K562 (cell line): ENCODE measurements around the gene CRPPA. TPM values are rescaled to one million over a fixed set of nuclear protein-coding genes. Genes with fewer than 3 reads are reported as not detected.

Experiments
- ATAC-seq: fragments of 200-7000 bp; cut with Tn5 transposase; 3 replicates; pipeline ENCODE4 v1.9.1; 2020; ENCODE audit warnings: moderate library complexity
- BruUV-seq: library from RNA; stranded (reverse); fragments of 400-500 nt; replicated peaks from 2 replicates; lab custom pipeline; 2021; lab: Mats Ljungman, UMichigan
- CTCF ChIA-PET: fragments of 300-600 bp; formaldehyde crosslinking; extraction: SDS; loops from one replicate; lab custom pipeline; 2021; ENCODE audit warnings: low intra/inter-chr PET ratio; lab: Yijun Ruan, JAX
- POLR2A ChIA-PET: fragments of 300-600, 350-650 bp; sonication (Branson Sonifier 250); formaldehyde crosslinking; extraction: SDS; loops from one replicate; lab custom pipeline; 2021; ENCODE audit warnings: antibody characterized with exemption, inconsistent platforms; lab: Yijun Ruan, JAX
- DNase-seq, 4 experiments: peaks; one replicate each; pipeline versions ENCODE4 v3.0.0 to v3.0.0-alpha.2; 2011 to 2018; ENCODE audit warnings: low spot score in 3 of 4, mixed read lengths in 3 of 4; ENCODE audit errors: extremely low read depth in 1 of 4
- FAIRE-seq: peaks from 2 replicates; lab custom pipeline; 2011; peaks lifted over from hg19 to GRCh38; lab: Jason Lieb, UNC
- H2AFZ ChIP-seq: 2 replicates; pipeline ENCODE4 v1.6.0; 2011; ENCODE audit warnings: low read depth, low read length, control low read depth, inconsistent platforms
- H3K27ac ChIP-seq: fragments of 200-600 bp; 3 replicates; pipeline ENCODE4 v1.8.0; 2011; ENCODE audit warnings: low read depth, mild to moderate bottlenecking, control low read depth, inconsistent platforms, low read length, moderate library complexity, mixed read lengths; ENCODE audit errors: extremely low read depth
- H3K27me3 ChIP-seq, 2 experiments: fragments of 300-600 bp in 1 of 2; 2 replicates in 1 of 2; 3 replicates in 1 of 2; pipeline versions ENCODE4 v1.6.0 to v1.8.0; 2011; ENCODE audit warnings: inconsistent platforms in 2 of 2, low read length in 2 of 2, mild to moderate bottlenecking in 1 of 2, mixed read lengths in 1 of 2, moderate library complexity in 1 of 2; ENCODE audit not compliant: control insufficient read depth in 2 of 2, insufficient read depth in 2 of 2
- H3K36me3 ChIP-seq: fragments of 300-600 bp; 3 replicates; pipeline ENCODE4 v1.8.0; 2011; ENCODE audit warnings: mild to moderate bottlenecking, low read length, inconsistent platforms; ENCODE audit not compliant: control insufficient read depth, insufficient read depth
- H3K4me1 ChIP-seq, 2 experiments: fragments of 200-600 bp in 1 of 2; replicated peaks in 1 of 2; 2 replicates in 1 of 2; 3 replicates in 1 of 2; pipeline versions ENCODE4 v1.5.1 to v1.8.0; 2011; ENCODE audit warnings: inconsistent platforms in 2 of 2, low read length in 2 of 2, mild to moderate bottlenecking in 1 of 2, mixed read lengths in 1 of 2, moderate library complexity in 1 of 2; ENCODE audit not compliant: control insufficient read depth in 2 of 2, insufficient read depth in 2 of 2
- H3K4me2 ChIP-seq: 2 replicates; pipeline ENCODE4 v1.6.1; 2011; ENCODE audit warnings: low read length, control low read depth, inconsistent platforms, mixed read lengths; ENCODE audit not compliant: insufficient read depth
- H3K4me3 ChIP-seq: fragments of 200-600 bp; sonication (generic), shearing (Covaris generic); 2 replicates; pipeline ENCODE4 v1.5.1; 2016; ENCODE audit warnings: control low read depth, inconsistent platforms
- H3K79me2 ChIP-seq: fragments of 200-600 bp; 3 replicates; pipeline ENCODE4 v1.8.0; 2011; ENCODE audit warnings: low read length, inconsistent platforms; ENCODE audit not compliant: control insufficient read depth, insufficient read depth
- H3K9ac ChIP-seq, 2 experiments: 2 replicates each; pipeline versions ENCODE4 v1.6.0 to v1.6.1; 2011; ENCODE audit warnings: low read depth in 2 of 2, low read length in 2 of 2, control low read depth in 1 of 2, inconsistent platforms in 1 of 2, mild to moderate bottlenecking in 1 of 2, mixed read lengths in 1 of 2; ENCODE audit not compliant: insufficient read depth in 1 of 2
- H3K9me1 ChIP-seq: one replicate; pipeline ENCODE4 v1.6.0; 2011; ENCODE audit warnings: inconsistent platforms, mild to moderate bottlenecking, low read length, moderate library complexity; ENCODE audit not compliant: control insufficient read depth, insufficient read depth
- H3K9me3 ChIP-seq: replicated peaks from 2 replicates; pipeline ENCODE4 v1.5.1; 2011; ENCODE audit warnings: low read depth, low read length, inconsistent platforms; ENCODE audit not compliant: control insufficient read depth, insufficient read depth
- H4K20me1 ChIP-seq: replicated peaks from 2 replicates; pipeline ENCODE4 v1.6.1; 2011; ENCODE audit warnings: low read length, inconsistent platforms, mixed read lengths; ENCODE audit not compliant: control insufficient read depth, insufficient read depth
- CEBPB ChIP-seq: fragments of 450-650 bp; IDR thresholded peaks from 2 replicates; pipeline ENCODE4 v1.6.1; 2016; ENCODE audit warnings: missing genetic modification characterization, missing compliant biosample characterization
- CEBPG ChIP-seq, 3 experiments: fragments of 200-800 bp in 1 of 3; sonication (Bioruptor generic) in 1 of 3; sonication (generic) in 1 of 3; formaldehyde crosslinking in 1 of 3; IDR thresholded peaks in 2 of 3; conservative IDR thresholded peaks in 1 of 3; 2 replicates each; pipeline versions ENCODE4 v1.6.1 to v1.8.0; 2016 to 2022; ENCODE audit warnings: missing compliant biosample characterization in 2 of 3, missing genetic modification characterization in 2 of 3, mild to moderate bottlenecking in 1 of 3, missing genetic modification reagents in 1 of 3
- FOXA1 ChIP-seq: fragments of 450-650 bp; IDR thresholded peaks from 2 replicates; pipeline ENCODE4 v1.6.1; 2016; ENCODE audit warnings: mild to moderate bottlenecking, borderline replicate concordance
- SMARCE1 ChIP-seq: fragments of 450-650 bp; IDR thresholded peaks from 2 replicates; pipeline ENCODE4 v1.7.1; 2016; ENCODE audit warnings: mild to moderate bottlenecking
- WGBS: fragments of 100-300 bp; shearing (Covaris generic); methylation state at CpG from one replicate; pipeline ENCODE4 v1.1.6; 2016; ENCODE audit warnings: low coverage, mixed read lengths; ENCODE audit not compliant: insufficient coverage; ENCODE audit errors: missing lambda C conversion rate; 5-methylcytosine and 5-hydroxymethylcytosine counted together
- in situ Hi-C: fragments of 300-500 bp; cut with MboI; formaldehyde crosslinking; loops from 4 replicates; pipeline ENCODE4 v1.15.0; 2018; ENCODE audit warnings: inconsistent platforms, mixed read lengths
- intact Hi-C: fragments of 100-400 bp; cut with micrococcal nuclease; formaldehyde crosslinking; loops from 2 replicates; pipeline ENCODE4 v1.14.2; 2022
- polyA plus RNA-seq, 8 experiments: library from polyadenylated mRNA; depleted of rRNA in 4 of 8; stranded (reverse) in 5 of 8; unstranded in 3 of 8; fragments of >200 nt; fragmentation: Nextera tagmentation in 2 of 8; fragmentation: Illumina TruSeq in 1 of 8; extraction: Ambion mirVana in 2 of 8; extraction: Trizol in 1 of 8; gene quantifications; 2 replicates each; pipeline versions ENCODE4 v1.2.1 to v1.2.3, GENCODE V29; 2011 to 2014; ENCODE audit warnings: inconsistent platforms in 1 of 8, missing spikeins in 1 of 8
- total RNA-seq, 7 experiments: library from RNA; depleted of rRNA in 6 of 7; stranded (reverse); fragments of >200 nt in 6 of 7; fragmentation: Illumina TruSeq in 2 of 7; extraction: Trizol in 2 of 7; gene quantifications; 2 replicates each; pipeline versions ENCODE4 v1.2.1 to v1.2.3, GENCODE V29; 2011 to 2021; ENCODE audit warnings: low replicate concordance in 1 of 7
- TF ChIP-seq, protein P1 (sequence below): fragments of 450-650 bp; IDR thresholded peaks from 2 replicates; pipeline ENCODE4 v1.6.1; 2016

The CRPPA gene
- total and polyA plus RNA-seq, 9 of the 15 experiments (the other 6 are each of a cell fraction or from before 2014, with no cell fraction given) = 3.9 to 14.4 (median 7.8) TPM

DNA sequence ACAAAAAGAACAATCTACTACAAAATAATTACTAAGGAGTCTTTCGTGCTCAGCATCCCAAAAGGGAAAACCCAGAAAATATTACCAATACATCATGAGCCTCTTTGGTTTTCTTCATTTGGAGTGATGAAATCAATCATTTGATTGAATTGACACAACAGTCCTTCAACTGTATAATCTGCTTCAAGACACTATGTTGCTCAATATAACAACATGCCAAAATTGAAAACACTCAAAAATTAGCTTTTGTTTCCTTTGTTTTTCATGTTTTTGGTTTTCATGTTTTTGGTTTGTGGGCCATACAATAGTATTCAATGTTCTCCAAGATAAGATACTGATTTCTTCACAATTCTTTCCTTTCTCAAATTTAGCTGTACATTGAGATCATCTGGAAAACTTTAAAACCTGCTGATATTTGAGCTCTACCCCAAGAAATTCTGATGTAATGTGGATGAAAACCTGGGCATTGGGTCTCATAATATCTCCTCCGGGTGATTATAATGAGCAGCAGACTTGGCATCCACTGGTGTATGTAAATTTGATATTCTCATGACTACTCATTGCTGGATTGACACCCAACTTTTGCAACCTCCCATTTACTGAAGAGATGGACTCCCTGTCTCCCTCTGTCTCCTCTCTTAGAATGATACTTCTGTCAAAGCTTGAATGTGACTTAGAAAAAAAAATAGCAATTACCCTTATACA is 39.6 kb upstream of the CRPPA start:
- Histone ChIP-seq H3K36me3 (peaks cover 4% of the 10 kb centered on the region; the same call in 1 of the 3 replicates), H3K4me2 (no peak overlapping the region), H3K79me2 (peaks cover 24% of the 10 kb centered on the region), H4K20me1 (no peaks in the 10 kb centered on the region), H3K4me3 (no peak overlapping the region), H3K9me1 (no peaks in the 10 kb centered on the region), H3K4me1 (no peaks in the 10 kb centered on the region; a peak in 1 of 5 replicates), H3K27ac (no peak overlapping the region), H3K27me3 (no peaks in the 10 kb centered on the region), H3K9ac (no peak overlapping the region), H3K9me3 (no peaks in the 10 kb centered on the region), H2AFZ (no peak overlapping the region)
- WGBS = 68% methylated on average over 2 of the region's 2 CpGs
- FAIRE-seq (no peak), DNase-seq (no peak), ATAC-seq (no peak)
- ChIA-PET POLR2A (interaction anchor here (1.7 to 2.2 kb wide), 2 partner anchors 9 to 25 kb away, joined by 4 to 9 read pairs; no protein-coding TSS in a partner anchor), CTCF (no interaction called here)
- TF ChIP-seq, protein P1, sequence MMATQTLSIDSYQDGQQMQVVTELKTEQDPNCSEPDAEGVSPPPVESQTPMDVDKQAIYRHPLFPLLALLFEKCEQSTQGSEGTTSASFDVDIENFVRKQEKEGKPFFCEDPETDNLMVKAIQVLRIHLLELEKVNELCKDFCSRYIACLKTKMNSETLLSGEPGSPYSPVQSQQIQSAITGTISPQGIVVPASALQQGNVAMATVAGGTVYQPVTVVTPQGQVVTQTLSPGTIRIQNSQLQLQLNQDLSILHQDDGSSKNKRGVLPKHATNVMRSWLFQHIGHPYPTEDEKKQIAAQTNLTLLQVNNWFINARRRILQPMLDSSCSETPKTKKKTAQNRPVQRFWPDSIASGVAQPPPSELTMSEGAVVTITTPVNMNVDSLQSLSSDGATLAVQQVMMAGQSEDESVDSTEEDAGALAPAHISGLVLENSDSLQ = peak; percentile 13; the same call in 1 of the 2 replicates
- TF ChIP-seq SMARCE1 (no peak), FOXA1 (no peak), CEBPG (CRISPR knock-in tag; IDR thresholded peaks at IDR 0.05) (no peak), CEBPG (tag; conservative IDR thresholded peaks at IDR 0.05 in 1 of 2, IDR thresholded peaks at IDR 0.05 in 1 of 2) (peak in 1 of 2 experiments; percentile 55; a peak in 2 of 4 replicates), CEBPB (peak; percentile 62)
- in situ Hi-C loops (no loop called here), intact Hi-C loops (no loop called here)
- BruUV-seq = no TSS peak
